PC-3 (cell line): Measurements from ENCODE around the gene DRAXIN. TPM values are rescaled to one million over a fixed set of nuclear protein-coding genes. Genes with fewer than 3 reads are reported as not detected.

Experiments
- ATAC-seq: fragments of 200-7000 bp; cut with Tn5 transposase; 2 replicates; pipeline ENCODE4 v1.9.1; 2020; ENCODE audit warnings: mild to moderate bottlenecking, moderate library complexity
- BruUV-seq: library from RNA; stranded (reverse); fragments of 400-500 nt; replicated peaks from 2 replicates; lab custom pipeline; 2021; lab: Mats Ljungman, UMichigan
- CTCF ChIA-PET: fragments of 300-600 bp; sonication (Branson Sonifier 250); formaldehyde crosslinking; loops from one replicate; lab custom pipeline; 2022; ENCODE audit warnings: antibody characterized with exemption; lab: Charles Lee
- POLR2A ChIA-PET: fragments of 300-600 bp; sonication (Branson Sonifier 250); formaldehyde crosslinking; loops from one replicate; lab custom pipeline; 2022; ENCODE audit warnings: antibody characterized with exemption; ENCODE audit not compliant: unreplicated experiment; lab: Charles Lee
- DNase-seq: peaks from one replicate; pipeline ENCODE4 v3.0.0-alpha.2; 2015
- H2AFZ ChIP-seq: fragments of 300-600 bp; sonication (generic); 2 replicates; pipeline ENCODE4 v1.6.0; 2016; ENCODE audit warnings: antibody characterized with exemption, low read length
- H3F3A ChIP-seq: fragments of 300-600 bp; sonication (generic); one replicate; pipeline ENCODE4 v1.6.0; 2017; ENCODE audit warnings: antibody characterized with exemption, low read length, control low read depth, mild to moderate bottlenecking; ENCODE audit not compliant: unreplicated experiment
- H3K27ac ChIP-seq: fragments of 300-600 bp; sonication (generic); 2 replicates; pipeline ENCODE4 v1.5.1; 2016; ENCODE audit warnings: mild to moderate bottlenecking, low read length
- H3K27me3 ChIP-seq: fragments of 300-600 bp; sonication (generic); 2 replicates; pipeline ENCODE4 v1.6.1; 2016; ENCODE audit warnings: low read length, mixed read lengths
- H3K36me3 ChIP-seq: fragments of 300-600 bp; sonication (generic); 2 replicates; pipeline ENCODE4 v1.6.1; 2016; ENCODE audit warnings: low read depth, mixed run types, low read length, mixed read lengths
- H3K4me1 ChIP-seq: fragments of 300-600 bp; sonication (generic); 2 replicates; pipeline ENCODE4 v1.5.1; 2016; ENCODE audit warnings: low read length; ENCODE audit not compliant: insufficient read depth
- H3K4me2 ChIP-seq: fragments of 300-600 bp; sonication (generic); 2 replicates; pipeline ENCODE4 v1.6.0; 2016; ENCODE audit warnings: low read length
- H3K4me3 ChIP-seq: fragments of 300-600 bp; sonication (generic); 2 replicates; pipeline ENCODE4 v1.5.1; 2016; ENCODE audit warnings: mild to moderate bottlenecking, low read length, mixed read lengths
- H3K79me2 ChIP-seq: fragments of 300-600 bp; sonication (generic); 2 replicates; pipeline ENCODE4 v1.6.1; 2017; ENCODE audit warnings: low read length, mixed read lengths
- H3K9ac ChIP-seq: fragments of 300-600 bp; sonication (generic); 2 replicates; pipeline ENCODE4 v1.6.0; 2016; ENCODE audit warnings: mild to moderate bottlenecking, low read length
- H3K9me2 ChIP-seq: fragments of 300-600 bp; sonication (generic); replicated peaks from 2 replicates; pipeline ENCODE4 v1.6.1; 2016; ENCODE audit warnings: mixed run types, low read length, mixed read lengths
- H3K9me3 ChIP-seq: fragments of 300-600 bp; sonication (generic); 2 replicates; pipeline ENCODE4 v1.6.1; 2016; ENCODE audit warnings: low read length, mixed read lengths
- H4K20me1 ChIP-seq: fragments of 300-600 bp; sonication (generic); 2 replicates; pipeline ENCODE4 v1.6.1; 2016; ENCODE audit warnings: low read length, mixed read lengths
- EZH2 ChIP-seq: fragments of 300-600 bp; sonication (generic); IDR thresholded peaks from one replicate; pipeline ENCODE4 v1.6.1; 2017; ENCODE audit warnings: antibody characterized with exemption, mild to moderate bottlenecking, low read length; ENCODE audit not compliant: unreplicated experiment
- EZH2phosphoT487 ChIP-seq: fragments of 300-600 bp; sonication (generic); IDR thresholded peaks from 2 replicates; pipeline ENCODE4 v1.6.1; 2018; ENCODE audit warnings: mild to moderate bottlenecking, antibody characterized with exemption, low read length, borderline replicate concordance
- intact Hi-C: fragments of 100-400 bp; cut with micrococcal nuclease; formaldehyde crosslinking; loops from 2 replicates; pipeline ENCODE4 v1.9.0; 2023
- total RNA-seq: library from RNA; depleted of rRNA; stranded (reverse); fragments of >200 nt; gene quantifications from 2 replicates; pipeline ENCODE4 v1.2.3, GENCODE V29; 2014
- TF ChIP-seq, protein P1 (sequence below): fragments of 300-600 bp; sonication (generic); conservative IDR thresholded peaks from 2 replicates; pipeline ENCODE4 v1.5.1; 2017; ENCODE audit warnings: antibody characterized with exemption, low read depth, mild to moderate bottlenecking, low read length

DRAXIN gene
- total RNA-seq, 1 experiment from 2014 or later = 0.07 TPM

DNA sequence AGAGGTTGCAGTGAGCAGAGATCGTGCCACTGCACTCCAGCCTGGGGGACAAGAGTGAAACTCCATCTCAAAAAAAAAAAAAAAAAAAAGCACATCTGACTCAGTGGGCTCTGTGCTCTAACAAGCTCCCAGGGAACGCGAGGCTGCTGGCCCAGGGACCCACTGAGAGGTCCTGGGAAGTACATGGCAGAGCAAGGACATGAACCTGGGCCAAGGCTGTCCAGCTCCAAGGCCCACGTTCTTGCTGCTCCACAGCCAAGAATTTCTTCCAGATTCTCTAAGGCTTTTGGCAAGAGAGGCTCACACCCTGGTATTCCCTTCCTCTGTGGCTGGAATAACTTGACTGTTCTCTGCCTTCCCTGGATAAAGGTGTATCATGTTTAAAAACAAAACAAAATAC, 29.0 kb downstream of the DRAXIN start:
- ChIA-PET POLR2A (no interaction called here), CTCF (no interaction called here)
- Histone ChIP-seq H4K20me1 (no peaks in the 10 kb centered on the region), H3K9me2 (no peaks in the 10 kb centered on the region), H3K27me3 (0 out of 2 replicates have a peak, but pooled peaks cover 2% of the 10 kb centered on the region), H2AFZ (no peak overlapping the region), H3F3A (no peaks in the 10 kb centered on the region), H3K4me2 (no peak overlapping the region), H3K4me1 (no peaks in the 10 kb centered on the region; the same call in 1 of the 2 replicates), H3K27ac (no peak overlapping the region), H3K79me2 (no peaks in the 10 kb centered on the region), H3K4me3 (no peak overlapping the region), H3K9ac (no peak overlapping the region), H3K9me3 (no peaks in the 10 kb centered on the region), H3K36me3 (no peaks in the 10 kb centered on the region)
- ATAC-seq (no peak), DNase-seq (no peak)
- no TSS peak for BruUV-seq
- intact Hi-C loops = loop anchor here (1.0 kb wide), 1 partner anchor 55 kb away; no protein-coding TSS in a partner anchor
- TF ChIP-seq EZH2phosphoT487 = no peak
- TF ChIP-seq, protein P1, sequence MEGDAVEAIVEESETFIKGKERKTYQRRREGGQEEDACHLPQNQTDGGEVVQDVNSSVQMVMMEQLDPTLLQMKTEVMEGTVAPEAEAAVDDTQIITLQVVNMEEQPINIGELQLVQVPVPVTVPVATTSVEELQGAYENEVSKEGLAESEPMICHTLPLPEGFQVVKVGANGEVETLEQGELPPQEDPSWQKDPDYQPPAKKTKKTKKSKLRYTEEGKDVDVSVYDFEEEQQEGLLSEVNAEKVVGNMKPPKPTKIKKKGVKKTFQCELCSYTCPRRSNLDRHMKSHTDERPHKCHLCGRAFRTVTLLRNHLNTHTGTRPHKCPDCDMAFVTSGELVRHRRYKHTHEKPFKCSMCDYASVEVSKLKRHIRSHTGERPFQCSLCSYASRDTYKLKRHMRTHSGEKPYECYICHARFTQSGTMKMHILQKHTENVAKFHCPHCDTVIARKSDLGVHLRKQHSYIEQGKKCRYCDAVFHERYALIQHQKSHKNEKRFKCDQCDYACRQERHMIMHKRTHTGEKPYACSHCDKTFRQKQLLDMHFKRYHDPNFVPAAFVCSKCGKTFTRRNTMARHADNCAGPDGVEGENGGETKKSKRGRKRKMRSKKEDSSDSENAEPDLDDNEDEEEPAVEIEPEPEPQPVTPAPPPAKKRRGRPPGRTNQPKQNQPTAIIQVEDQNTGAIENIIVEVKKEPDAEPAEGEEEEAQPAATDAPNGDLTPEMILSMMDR = no peak
- no peak for TF ChIP-seq EZH2

DNA sequence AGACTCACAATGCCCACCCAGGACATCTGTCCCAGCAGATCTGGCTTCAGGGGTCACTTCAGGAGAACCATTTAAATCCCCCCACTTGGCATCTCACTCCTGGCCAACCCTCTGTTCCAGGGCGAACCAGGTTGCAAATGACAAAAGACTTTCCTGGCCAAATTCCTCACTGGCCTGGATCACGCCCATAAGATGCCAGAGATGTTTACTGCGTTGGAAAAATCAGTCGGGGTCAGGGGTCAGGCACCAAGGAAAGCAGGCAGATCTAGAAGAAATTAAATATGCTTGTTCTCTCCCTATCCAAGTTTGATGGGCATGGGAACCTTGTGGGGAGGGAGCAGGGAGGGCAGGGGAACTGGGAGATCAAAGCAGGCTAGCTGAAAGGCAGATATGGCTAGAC, 29.8 kb downstream of the DRAXIN start:
- no peak overlapping the region for H3K4me3 ChIP-seq
- CTCF ChIA-PET = no interaction called here
- no peak overlapping the region for H3K4me2 ChIP-seq
- no peak for DNase-seq
- H3K27ac ChIP-seq = no peak overlapping the region
- H3K27me3 ChIP-seq = no peaks in the 10 kb centered on the region
- no peaks in the 10 kb centered on the region; the same call in 1 of the 2 replicates for H3K4me1 ChIP-seq
- no peaks in the 10 kb centered on the region for H3K9me2 ChIP-seq
- POLR2A ChIA-PET = no interaction called here
- H3K36me3 ChIP-seq = no peaks in the 10 kb centered on the region
- no peak overlapping the region for H3K9ac ChIP-seq
- no peaks in the 10 kb centered on the region for H4K20me1 ChIP-seq
- no peaks in the 10 kb centered on the region for H3F3A ChIP-seq
- no peaks in the 10 kb centered on the region for H3K79me2 ChIP-seq
- no TSS peak for BruUV-seq
- no peaks in the 10 kb centered on the region for H3K9me3 ChIP-seq
- H2AFZ ChIP-seq = no peak overlapping the region
- TF ChIP-seq EZH2phosphoT487 (no peak), EZH2 (no peak)
- TF ChIP-seq, protein P1 = no peak
- intact Hi-C loops = no loop called here
- ATAC-seq = no peak

DNA sequence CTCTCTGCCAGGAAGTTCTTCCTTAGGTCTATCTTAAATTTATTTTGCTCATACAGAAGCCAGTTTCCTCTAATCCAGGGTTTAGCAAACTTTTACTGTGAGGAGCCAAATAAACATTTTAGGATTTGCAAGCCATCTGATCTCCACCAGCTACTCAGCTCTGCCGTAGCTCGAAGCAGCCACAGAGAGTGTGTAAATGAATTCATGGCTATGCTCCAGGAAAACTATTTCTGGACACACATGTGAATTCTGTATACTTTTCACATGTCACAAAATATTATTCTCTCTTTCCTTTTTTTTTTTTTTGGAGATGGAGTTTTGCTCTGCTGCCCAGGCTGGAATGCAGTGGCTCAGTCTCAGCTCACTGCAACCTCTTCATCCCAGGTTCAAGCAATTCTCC, 31.0 kb downstream of the DRAXIN start:
- Histone ChIP-seq H3K79me2 (no peaks in the 10 kb centered on the region), H3K4me2 (no peak overlapping the region), H3K36me3 (no peaks in the 10 kb centered on the region), H3K4me3 (no peak overlapping the region), H3K4me1 (no peaks in the 10 kb centered on the region; the same call in 1 of the 2 replicates), H4K20me1 (no peaks in the 10 kb centered on the region), H3K27ac (no peak overlapping the region), H3K9me2 (no peaks in the 10 kb centered on the region), H2AFZ (no peak overlapping the region), H3F3A (no peaks in the 10 kb centered on the region), H3K27me3 (no peaks in the 10 kb centered on the region), H3K9me3 (no peaks in the 10 kb centered on the region), H3K9ac (no peak overlapping the region)
- intact Hi-C loops = no loop called here
- DNase-seq (no peak), ATAC-seq (no peak)
- TF ChIP-seq, protein P1 = no peak
- TF ChIP-seq EZH2phosphoT487 = no peak
- TF ChIP-seq EZH2 = no peak
- no TSS peak for BruUV-seq
- POLR2A ChIA-PET = no interaction called here
- CTCF ChIA-PET = interaction anchor here (0.7 to 1.0 kb wide), 2 partner anchors 70 to 77 kb away, joined by 5 to 9 read pairs; no protein-coding TSS in a partner anchor
